Endometrial microvascular endothelial cells (primary cell): Measurements from ENCODE around the gene IDNK. TPM values are rescaled to one million over a fixed set of nuclear protein-coding genes. Genes with fewer than 3 reads are reported as not detected.

ENCODE experiments used
- in situ Hi-C: cut with HindIII; loops from 2 replicates; pipeline ENCODE4 v1.10.0; 2017; ENCODE audit warnings: low sequenced_read_pairs, low pct_unique_long_range_greater_than_20kb; ENCODE audit errors: inconsistent ontology term
- total RNA-seq: library from RNA; depleted of rRNA; stranded (reverse); fragments of >200 nt; gene quantifications from one replicate; pipeline ENCODE4 v1.2.3, GENCODE V29; 2015; ENCODE audit errors: inconsistent ontology term

Gene IDNK
- total RNA-seq, 1 donor from 2014 or later, result 12.4 TPM

DNA sequence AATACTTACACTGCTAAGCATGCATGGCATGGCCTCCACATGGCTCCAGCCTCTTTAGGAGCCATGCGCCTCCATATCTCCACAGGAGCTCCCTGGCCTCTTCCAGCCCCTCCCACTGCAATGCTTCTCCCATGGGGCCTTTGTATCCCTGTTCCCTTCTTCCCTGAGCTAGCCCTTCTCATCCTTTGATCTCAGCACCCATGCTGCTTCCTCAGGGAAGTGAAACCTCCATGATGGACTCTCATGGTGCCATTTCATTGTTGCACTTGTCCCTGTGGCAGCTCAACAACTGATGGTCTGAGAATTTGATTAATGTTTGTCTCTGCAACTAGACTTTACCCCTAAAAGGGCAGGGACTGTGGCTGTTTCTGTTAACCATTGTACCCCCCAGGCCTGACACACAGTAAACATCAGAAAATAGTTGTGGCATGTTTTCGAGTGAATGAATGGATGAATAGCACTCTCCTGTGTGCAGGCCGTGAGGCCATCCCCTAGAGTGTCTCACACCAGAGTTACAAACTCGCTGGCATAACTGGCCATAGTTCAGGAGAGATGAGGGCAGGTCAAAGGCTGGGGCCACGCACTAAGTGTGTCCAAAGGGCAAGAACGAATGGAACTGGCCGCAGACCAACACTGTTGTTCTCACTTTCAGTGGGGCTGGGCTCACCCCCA is 6.6 kb downstream of the IDNK start:
- in situ Hi-C loops, result no loop called here

GRCh38 chr9:83630938-83631457 is 8.1 kb downstream of the IDNK start:
- in situ Hi-C loops, result no loop called here

- in situ Hi-C loops, result no loop called here
Observed at GRCh38 chr9:83633255-83633654, 10.3 kb downstream of the IDNK start.

DNA sequence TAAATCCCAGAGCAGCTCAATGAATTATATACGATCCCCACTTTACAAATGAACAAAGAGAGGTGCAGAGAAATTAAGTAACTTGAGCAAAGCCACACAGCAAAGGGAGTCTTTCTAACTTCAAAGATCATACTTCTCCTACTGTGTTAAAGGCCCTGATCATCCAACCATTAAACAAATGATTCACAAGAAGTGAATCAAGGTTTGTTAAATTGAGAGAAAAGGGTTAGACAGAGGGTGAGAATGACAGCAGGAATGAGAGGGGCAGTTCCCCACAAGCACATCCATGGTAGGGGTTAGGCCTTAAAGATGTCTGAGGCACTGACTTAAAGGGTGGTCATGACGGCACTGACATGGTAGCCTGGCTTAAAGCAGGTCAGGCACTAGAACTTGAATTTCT is 10.7 kb downstream of the IDNK start:
- in situ Hi-C loops, result no loop called here

GRCh38 chr9:83636813-83637212 is 13.9 kb downstream of the IDNK start:
- in situ Hi-C loops, result no loop called here

GRCh38 chr9:83637389-83637788 is 14.4 kb downstream of the IDNK start:
- in situ Hi-C loops, result no loop called here

- in situ Hi-C loops, result no loop called here
Observed at GRCh38 chr9:83639266-83639665, 16.3 kb downstream of the IDNK start.

- in situ Hi-C loops, result no loop called here
Observed at GRCh38 chr9:83642793-83643192, 19.9 kb downstream of the IDNK start.

DNA sequence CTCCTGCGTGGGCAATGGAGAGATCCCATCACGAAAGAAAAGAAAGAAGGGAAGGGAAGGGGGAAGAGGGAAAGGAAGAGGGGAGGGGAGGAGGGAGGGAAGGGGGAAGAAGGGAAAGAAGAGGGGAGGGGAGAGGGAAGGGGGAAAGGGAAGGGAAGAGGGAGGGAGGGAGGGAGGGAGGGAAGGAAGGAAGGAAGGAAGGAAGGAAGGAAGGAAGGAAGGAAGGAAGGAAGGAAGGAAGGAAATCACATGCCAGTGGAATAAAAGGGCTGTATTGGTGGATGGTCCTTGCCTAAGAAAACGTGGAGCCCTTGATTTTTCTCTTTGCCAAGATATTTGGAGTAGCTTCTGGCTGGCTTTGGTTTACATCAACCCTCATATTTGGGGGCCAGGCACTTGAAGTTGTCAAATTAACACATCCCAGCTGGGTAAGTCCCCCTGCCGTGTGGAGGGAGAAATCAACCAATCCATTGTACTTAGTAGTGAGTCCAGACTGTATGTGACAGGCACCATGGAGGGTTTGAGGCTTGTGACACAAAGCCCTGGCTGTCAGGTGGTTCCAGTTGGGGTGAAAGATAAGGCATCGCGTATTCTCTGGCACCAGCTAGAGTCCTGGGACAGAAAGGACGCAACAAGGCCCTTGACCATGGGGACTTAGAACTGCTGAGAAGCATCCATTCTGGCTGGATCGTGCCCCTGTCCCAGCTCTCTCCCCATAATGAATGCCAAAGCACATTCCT is 23.7 kb downstream of the IDNK start:
- in situ Hi-C loops, result no loop called here

- in situ Hi-C loops, result no loop called here
Observed at GRCh38 chr9:83649080-83649479, 26.1 kb downstream of the IDNK start.

DNA sequence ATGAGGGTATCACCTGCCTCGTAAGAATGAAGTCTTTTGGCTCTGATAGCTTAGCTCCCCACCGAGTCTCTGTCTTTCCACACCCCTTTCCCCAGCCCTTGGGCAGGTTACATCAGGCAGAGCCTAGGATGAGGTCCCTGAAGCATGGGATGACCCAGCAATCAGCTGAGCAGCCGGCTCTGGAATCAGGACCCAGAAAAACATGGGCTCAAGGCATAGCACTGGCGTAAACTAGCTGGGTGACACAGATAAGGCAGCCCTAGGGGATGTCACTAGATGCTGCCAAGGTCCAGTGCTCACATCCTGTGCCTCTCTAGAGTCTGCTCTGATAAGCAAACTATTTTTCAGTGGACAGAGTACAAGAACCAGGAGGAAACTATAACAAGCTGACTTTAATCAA is 26.6 kb downstream of the IDNK start:
- in situ Hi-C loops, result no loop called here

- in situ Hi-C loops, result no loop called here
Observed at GRCh38 chr9:83651558-83651957, 28.6 kb downstream of the IDNK start.

DNA sequence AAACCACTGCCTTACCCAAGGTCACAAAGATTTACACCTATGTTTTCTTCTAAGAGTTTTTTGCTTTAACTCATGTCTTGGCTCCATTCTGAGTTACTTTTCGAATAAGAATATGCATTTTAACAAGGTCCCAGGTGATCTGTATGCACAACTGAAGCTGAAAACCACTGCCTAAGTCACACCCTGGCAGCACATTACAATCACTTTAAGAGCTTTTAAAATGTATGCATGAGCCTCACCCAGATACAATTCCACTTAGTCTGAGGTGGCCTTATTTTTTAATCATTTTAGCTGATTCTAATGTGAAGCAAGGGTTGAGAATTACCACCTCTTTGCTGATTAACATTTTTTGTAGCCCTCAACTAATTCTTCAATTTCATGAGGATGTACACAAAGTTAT is 29.5 kb downstream of the IDNK start:
- in situ Hi-C loops, result no loop called here

- in situ Hi-C loops, result no loop called here
Observed at GRCh38 chr9:83655433-83655832, 32.5 kb downstream of the IDNK start.

DNA sequence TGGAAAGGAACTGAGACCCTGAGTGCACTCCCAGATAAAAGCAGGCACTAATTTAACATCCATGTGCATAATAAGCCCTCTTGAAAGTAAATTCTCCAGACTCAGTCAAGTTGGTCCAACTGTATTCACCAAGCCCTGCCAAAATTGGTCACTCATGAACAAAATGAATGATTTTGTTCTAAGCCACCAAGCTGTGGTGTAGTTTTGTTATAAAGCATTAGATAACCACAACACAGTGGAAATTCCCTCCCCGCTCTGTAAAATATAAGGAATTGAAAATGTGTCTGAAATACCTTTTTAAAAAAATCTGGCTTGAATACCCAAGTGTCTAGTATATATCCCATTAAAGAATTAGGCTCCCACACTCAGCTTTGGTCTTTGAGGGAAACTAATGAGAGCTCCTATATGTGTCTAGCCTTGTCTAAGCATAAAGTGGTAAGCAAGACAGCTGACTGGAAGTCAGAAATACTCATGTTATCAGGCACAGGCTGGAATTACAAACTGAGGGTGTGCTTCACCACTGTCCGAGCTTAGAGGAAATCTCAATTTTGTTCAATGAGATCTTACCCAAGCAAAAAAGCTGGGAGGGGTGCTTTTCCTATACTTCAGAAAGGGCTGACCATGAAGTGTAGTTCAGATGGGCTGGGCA is 33.2 kb downstream of the IDNK start:
- in situ Hi-C loops, result no loop called here

GRCh38 chr9:83656952-83657351 is 34.0 kb downstream of the IDNK start:
- in situ Hi-C loops, result no loop called here

GRCh38 chr9:83662933-83663332 is 40.0 kb downstream of the IDNK start:
- in situ Hi-C loops, result no loop called here

DNA sequence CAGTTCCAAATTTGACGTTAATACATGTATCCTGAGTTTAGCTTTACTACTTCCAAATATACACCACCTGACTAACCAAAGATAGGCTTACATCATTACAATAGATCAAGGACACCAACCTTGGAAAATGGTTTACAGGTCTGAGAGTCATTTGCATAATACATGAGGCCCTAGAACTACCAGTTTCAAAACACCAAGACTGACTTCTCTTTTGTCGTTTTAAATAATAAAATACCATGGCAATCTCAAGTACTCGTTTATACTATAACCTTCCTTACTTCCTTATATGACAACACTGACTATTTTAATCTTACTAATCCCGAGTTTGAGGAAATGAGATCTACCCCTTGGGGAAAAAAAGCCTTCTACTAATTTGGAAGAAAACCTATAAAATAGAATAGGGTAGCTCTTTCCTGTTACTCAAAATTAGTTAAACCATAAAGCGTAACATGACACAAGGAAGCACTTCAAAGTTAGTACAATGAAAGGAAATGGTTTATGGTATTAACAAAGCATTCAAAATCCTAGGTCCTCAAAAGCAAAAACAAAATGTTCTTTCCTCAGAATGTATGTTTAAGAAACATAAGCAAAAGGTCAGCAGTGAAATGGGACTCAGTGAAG is 42.7 kb downstream of the IDNK start:
- in situ Hi-C loops, result no loop called here

DNA sequence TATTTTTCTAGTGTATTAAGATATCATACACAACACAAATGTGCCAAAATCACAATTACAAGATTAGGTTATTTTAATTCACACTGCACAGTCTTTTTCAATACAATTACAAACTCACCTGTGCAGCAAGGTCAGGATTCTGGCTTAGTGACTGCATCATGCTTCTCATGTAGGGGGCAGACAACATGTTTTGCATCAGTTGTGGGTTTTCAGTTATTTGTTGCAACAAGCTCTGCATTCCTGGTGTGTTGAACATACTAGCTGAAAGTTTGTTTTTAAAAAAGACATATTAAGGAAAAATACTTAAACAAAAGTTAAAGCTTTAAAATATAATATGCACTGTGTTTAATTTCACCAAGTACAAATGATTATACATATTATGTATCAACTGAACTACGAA is 46.1 kb downstream of the IDNK start:
- in situ Hi-C loops, result no loop called here

DNA sequence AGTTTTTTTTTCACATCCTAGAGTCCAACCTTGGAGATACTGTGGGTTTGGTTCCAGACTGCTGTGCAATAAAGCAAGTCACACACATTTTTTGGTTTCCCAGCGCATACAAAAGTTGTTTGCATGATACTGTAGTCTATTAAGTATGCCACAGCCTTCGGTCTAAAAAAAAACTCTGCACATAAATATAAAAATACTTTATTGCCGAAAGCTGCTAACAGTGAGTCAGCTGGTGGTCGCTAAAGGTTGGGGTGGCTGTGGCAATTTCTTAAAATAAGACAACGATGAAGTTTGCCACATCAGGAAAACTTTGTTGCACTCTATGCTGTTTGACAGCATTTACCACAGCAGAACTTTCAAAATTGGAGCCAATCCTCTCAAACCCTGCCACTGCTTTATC is 47.4 kb downstream of the IDNK start:
- in situ Hi-C loops, result no loop called here
